ENCODE data around the gene SND1. TPM values are rescaled to one million over a fixed set of nuclear protein-coding genes. Genes with fewer than 3 reads are reported as not detected.

The SND1 gene
- total RNA-seq, 1 experiment from 2014 or later = 139 TPM

DNA sequence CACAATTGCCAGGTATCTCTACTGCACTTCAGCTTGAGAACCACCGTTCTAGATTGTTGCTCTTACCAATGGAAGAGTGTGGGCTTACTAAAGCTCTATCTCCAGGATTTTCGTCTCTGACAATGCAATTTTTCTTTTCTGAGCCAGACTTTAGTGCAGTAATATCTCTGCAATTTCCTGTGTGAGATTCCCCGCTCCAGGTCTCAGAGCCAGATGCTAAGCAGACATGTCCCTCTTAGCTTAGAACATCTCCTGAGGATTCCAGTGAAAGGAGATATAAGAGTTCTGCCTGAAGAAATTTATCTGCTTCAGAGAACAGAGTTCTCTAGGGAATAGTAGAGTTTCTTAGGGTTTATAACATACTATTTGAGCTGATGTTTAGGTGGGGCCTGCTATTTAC is 82.0 kb downstream of the SND1 start:
- peaks cover 23% of the 10 kb centered on the region; the same call in 1 of the 2 replicates for H3K36me3 ChIP-seq (ENCODE audit: low read depth, low read length)
- TF ChIP-seq EZH2phosphoT487 (IDR thresholded peaks at IDR 0.05; ENCODE audit: borderline replicate concordance, low read length) = no peak
- TF ChIP-seq, protein P1, sequence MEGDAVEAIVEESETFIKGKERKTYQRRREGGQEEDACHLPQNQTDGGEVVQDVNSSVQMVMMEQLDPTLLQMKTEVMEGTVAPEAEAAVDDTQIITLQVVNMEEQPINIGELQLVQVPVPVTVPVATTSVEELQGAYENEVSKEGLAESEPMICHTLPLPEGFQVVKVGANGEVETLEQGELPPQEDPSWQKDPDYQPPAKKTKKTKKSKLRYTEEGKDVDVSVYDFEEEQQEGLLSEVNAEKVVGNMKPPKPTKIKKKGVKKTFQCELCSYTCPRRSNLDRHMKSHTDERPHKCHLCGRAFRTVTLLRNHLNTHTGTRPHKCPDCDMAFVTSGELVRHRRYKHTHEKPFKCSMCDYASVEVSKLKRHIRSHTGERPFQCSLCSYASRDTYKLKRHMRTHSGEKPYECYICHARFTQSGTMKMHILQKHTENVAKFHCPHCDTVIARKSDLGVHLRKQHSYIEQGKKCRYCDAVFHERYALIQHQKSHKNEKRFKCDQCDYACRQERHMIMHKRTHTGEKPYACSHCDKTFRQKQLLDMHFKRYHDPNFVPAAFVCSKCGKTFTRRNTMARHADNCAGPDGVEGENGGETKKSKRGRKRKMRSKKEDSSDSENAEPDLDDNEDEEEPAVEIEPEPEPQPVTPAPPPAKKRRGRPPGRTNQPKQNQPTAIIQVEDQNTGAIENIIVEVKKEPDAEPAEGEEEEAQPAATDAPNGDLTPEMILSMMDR (conservative IDR thresholded peaks at IDR 0.05; ENCODE audit: low read depth, low read length) = no peak
- TF ChIP-seq EZH2 (IDR thresholded peaks at IDR 0.05; ENCODE audit: low read length, unreplicated experiment) = no peak
- ChIA-PET CTCF (interaction anchor here (0.6 kb wide), 1 partner anchor 533 kb away, joined by 3 read pairs; no protein-coding TSS in a partner anchor), POLR2A (ENCODE audit: unreplicated experiment) (no interaction called here)
- H3K27ac ChIP-seq (ENCODE audit: low read length) = no peak overlapping the region
- no peaks in the 10 kb centered on the region for H3K27me3 ChIP-seq (ENCODE audit: low read length)
- DNase-seq = no peak
- H3K4me2 ChIP-seq (ENCODE audit: low read length) = no peak overlapping the region
- intact Hi-C loops (cut with micrococcal nuclease) = no loop called here
- no peaks in the 10 kb centered on the region for H4K20me1 ChIP-seq (ENCODE audit: low read length)
- peaks cover 5% of the 10 kb centered on the region; the same call in 1 of the 2 replicates for H3K79me2 ChIP-seq (ENCODE audit: low read length)
- no peaks in the 10 kb centered on the region for H3F3A ChIP-seq (ENCODE audit: low read length, unreplicated experiment)
- H3K9me2 ChIP-seq (replicated peaks; ENCODE audit: low read length) = no peaks in the 10 kb centered on the region
- BruUV-seq (replicated peaks) = no TSS peak
- ATAC-seq = no peak
- H2AFZ ChIP-seq (ENCODE audit: low read length) = no peak overlapping the region
- no peaks in the 10 kb centered on the region for H3K4me1 ChIP-seq (ENCODE audit: insufficient read depth, low read length)
- no peak overlapping the region for H3K4me3 ChIP-seq (ENCODE audit: low read length)
- no peak overlapping the region for H3K9ac ChIP-seq (ENCODE audit: low read length)
- H3K9me3 ChIP-seq (ENCODE audit: low read length) = no peaks in the 10 kb centered on the region

DNA sequence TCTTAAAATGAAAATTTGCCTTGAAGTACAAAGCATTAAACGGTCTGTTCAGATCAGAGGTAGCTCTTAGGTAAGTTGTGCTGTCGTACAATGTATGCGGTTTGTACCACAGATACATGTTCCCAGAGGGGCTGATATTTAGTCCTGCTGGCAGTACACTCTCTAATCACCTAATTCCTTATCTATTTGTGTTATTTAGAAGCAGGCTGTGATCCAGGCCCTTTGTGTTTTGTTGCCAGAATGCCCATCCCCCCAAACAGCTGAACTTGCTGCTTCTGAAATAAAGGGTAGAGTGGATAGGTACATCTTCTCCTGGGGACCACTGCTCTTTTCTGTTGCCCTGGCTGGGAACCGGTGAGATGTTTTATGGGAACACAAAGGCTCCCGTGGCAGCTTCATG is 84.5 kb downstream of the SND1 start:
- TF ChIP-seq, protein P1 (conservative IDR thresholded peaks at IDR 0.05; ENCODE audit: low read depth, low read length) = no peak
- TF ChIP-seq EZH2phosphoT487 (IDR thresholded peaks at IDR 0.05; ENCODE audit: borderline replicate concordance, low read length) = no peak
- TF ChIP-seq EZH2 (IDR thresholded peaks at IDR 0.05; ENCODE audit: low read length, unreplicated experiment) = no peak
- Histone ChIP-seq H3K4me3 (ENCODE audit: low read length) (no peak overlapping the region), H3K4me2 (ENCODE audit: low read length) (no peak overlapping the region), H3K9me2 (replicated peaks; ENCODE audit: low read length) (no peaks in the 10 kb centered on the region), H3K9me3 (ENCODE audit: low read length) (no peaks in the 10 kb centered on the region), H2AFZ (ENCODE audit: low read length) (no peak overlapping the region), H3K27me3 (ENCODE audit: low read length) (no peaks in the 10 kb centered on the region), H3K9ac (ENCODE audit: low read length) (no peak overlapping the region), H3K79me2 (ENCODE audit: low read length) (peaks cover 10% of the 10 kb centered on the region; the same call in 1 of the 2 replicates), H3K4me1 (ENCODE audit: insufficient read depth, low read length) (no peaks in the 10 kb centered on the region), H4K20me1 (ENCODE audit: low read length) (0 out of 2 replicates have a peak, but pooled peaks cover 8% of the 10 kb centered on the region), H3K36me3 (ENCODE audit: low read depth, low read length) (peaks cover 19% of the 10 kb centered on the region; the same call in 1 of the 2 replicates), H3F3A (ENCODE audit: low read length, unreplicated experiment) (no peaks in the 10 kb centered on the region), H3K27ac (ENCODE audit: low read length) (no peak overlapping the region)
- intact Hi-C loops (cut with micrococcal nuclease) = no loop called here
- CTCF ChIA-PET = no interaction called here
- ATAC-seq = no peak
- no peak for DNase-seq
- no TSS peak for BruUV-seq (replicated peaks)
- POLR2A ChIA-PET (ENCODE audit: unreplicated experiment) = no interaction called here

DNA sequence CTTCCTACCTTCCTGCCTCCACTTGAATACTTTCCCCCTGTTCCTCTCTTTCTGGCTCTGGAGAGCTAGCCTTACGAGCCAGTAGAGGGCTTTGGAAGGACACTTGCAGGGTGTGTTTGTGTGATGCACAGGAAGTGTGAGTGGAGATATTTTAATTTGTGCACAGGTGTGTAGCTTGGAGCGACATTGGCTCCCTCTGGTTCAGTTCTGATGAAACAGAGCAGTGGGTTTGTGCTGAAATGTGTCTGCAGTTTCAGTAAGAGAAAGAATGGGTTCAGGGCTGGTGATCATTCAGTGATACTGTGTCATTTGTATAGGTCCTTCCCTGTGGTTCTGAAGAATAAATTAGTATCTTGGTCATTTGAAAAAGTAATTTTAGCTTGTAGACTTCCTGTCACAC is 86.9 kb downstream of the SND1 start:
- no TSS peak for BruUV-seq (replicated peaks)
- Histone ChIP-seq H3K27ac (ENCODE audit: low read length) (no peak overlapping the region), H3K4me2 (ENCODE audit: low read length) (no peak overlapping the region), H3K9me2 (replicated peaks; ENCODE audit: low read length) (no peaks in the 10 kb centered on the region), H3K4me1 (ENCODE audit: insufficient read depth, low read length) (no peaks in the 10 kb centered on the region), H3K9me3 (ENCODE audit: low read length) (no peaks in the 10 kb centered on the region), H2AFZ (ENCODE audit: low read length) (no peak overlapping the region), H4K20me1 (ENCODE audit: low read length) (0 out of 2 replicates have a peak, but pooled peaks cover 8% of the 10 kb centered on the region), H3K9ac (ENCODE audit: low read length) (no peak overlapping the region), H3K36me3 (ENCODE audit: low read depth, low read length) (peaks cover 13% of the 10 kb centered on the region; the same call in 1 of the 2 replicates), H3K4me3 (ENCODE audit: low read length) (no peak overlapping the region), H3F3A (ENCODE audit: low read length, unreplicated experiment) (no peaks in the 10 kb centered on the region), H3K79me2 (ENCODE audit: low read length) (peaks cover 9% of the 10 kb centered on the region; the same call in 1 of the 2 replicates), H3K27me3 (ENCODE audit: low read length) (no peaks in the 10 kb centered on the region)
- intact Hi-C loops (cut with micrococcal nuclease) = no loop called here
- CTCF ChIA-PET = interaction anchor here (0.7 kb wide), 1 partner anchor 74 kb away, joined by 3 read pairs; no protein-coding TSS in a partner anchor
- TF ChIP-seq EZH2phosphoT487 (IDR thresholded peaks at IDR 0.05; ENCODE audit: borderline replicate concordance, low read length) = no peak
- TF ChIP-seq, protein P1 (conservative IDR thresholded peaks at IDR 0.05; ENCODE audit: low read depth, low read length) = no peak
- TF ChIP-seq EZH2 (IDR thresholded peaks at IDR 0.05; ENCODE audit: low read length, unreplicated experiment) = no peak
- POLR2A ChIA-PET (ENCODE audit: unreplicated experiment) = no interaction called here
- no peak for DNase-seq
- ATAC-seq = no peak

Data from PC-3 (cell line).